Choroid plexus epithelial cell (primary cell): ENCODE measurements around the gene VKORC1.

Experiments used
- DNase-seq: peaks from one replicate; pipeline ENCODE4 v3.0.0-alpha.2; 2010; ENCODE audit warnings: low read depth
- H3K4me3 ChIP-seq: 2 replicates; pipeline ENCODE4 v1.5.1; 2011; ENCODE audit warnings: low read depth, mild to moderate bottlenecking, control low read depth, low read length, moderate library complexity
- TF ChIP-seq, protein P1 (sequence below): conservative IDR thresholded peaks from 2 replicates; pipeline ENCODE4 v1.5.1; 2011; ENCODE audit warnings: low read depth, mild to moderate bottlenecking, control low read depth, inconsistent platforms, low read length, moderate library complexity

VKORC1 gene

DNA sequence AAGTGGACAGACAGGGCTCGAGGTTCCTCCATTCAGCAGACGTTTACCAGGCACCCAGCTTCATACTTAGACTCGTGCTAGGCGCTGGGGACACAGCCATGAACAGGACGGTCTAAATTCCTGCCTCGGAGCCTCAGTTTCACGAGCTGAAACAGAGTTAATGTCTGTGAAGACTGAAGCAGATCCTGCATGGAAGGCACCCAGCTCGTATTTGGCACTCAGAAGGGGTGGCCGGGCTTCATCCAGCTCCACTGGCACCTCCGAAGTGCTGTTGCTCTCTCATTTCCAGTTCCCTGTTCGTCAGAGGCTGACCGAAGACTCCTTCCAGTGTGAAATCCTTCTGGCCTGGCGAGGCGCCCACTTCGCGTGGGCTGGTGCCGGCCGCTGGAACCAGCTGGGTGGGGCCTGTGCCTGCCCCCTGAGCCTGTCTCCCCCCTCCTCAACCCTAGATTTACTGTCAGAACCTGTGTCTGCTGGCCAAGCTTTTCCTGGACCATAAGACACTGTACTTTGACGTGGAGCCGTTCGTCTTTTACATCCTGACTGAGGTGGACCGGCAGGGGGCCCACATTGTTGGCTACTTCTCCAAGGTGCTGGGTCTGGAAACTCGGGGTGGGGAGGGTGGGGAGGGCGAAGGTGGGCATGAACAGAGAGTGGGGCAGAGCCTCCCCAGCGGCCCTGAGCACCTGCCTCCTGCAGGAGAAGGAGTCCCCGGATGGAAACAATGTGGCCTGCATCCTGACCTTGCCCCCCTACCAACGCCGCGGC is 35.2 kb upstream of the VKORC1 start:
- TF ChIP-seq, protein P1, sequence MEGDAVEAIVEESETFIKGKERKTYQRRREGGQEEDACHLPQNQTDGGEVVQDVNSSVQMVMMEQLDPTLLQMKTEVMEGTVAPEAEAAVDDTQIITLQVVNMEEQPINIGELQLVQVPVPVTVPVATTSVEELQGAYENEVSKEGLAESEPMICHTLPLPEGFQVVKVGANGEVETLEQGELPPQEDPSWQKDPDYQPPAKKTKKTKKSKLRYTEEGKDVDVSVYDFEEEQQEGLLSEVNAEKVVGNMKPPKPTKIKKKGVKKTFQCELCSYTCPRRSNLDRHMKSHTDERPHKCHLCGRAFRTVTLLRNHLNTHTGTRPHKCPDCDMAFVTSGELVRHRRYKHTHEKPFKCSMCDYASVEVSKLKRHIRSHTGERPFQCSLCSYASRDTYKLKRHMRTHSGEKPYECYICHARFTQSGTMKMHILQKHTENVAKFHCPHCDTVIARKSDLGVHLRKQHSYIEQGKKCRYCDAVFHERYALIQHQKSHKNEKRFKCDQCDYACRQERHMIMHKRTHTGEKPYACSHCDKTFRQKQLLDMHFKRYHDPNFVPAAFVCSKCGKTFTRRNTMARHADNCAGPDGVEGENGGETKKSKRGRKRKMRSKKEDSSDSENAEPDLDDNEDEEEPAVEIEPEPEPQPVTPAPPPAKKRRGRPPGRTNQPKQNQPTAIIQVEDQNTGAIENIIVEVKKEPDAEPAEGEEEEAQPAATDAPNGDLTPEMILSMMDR: no peak
- DNase-seq: no peak
- H3K4me3 ChIP-seq: no peak overlapping the region

GRCh38 chr16:31128711-31129567 is 34.3 kb upstream of the VKORC1 start:
- TF ChIP-seq, protein P1: no peak
- DNase-seq: no peak
- H3K4me3 ChIP-seq: no peak overlapping the region

GRCh38 chr16:31127182-31127581 is 32.6 kb upstream of the VKORC1 start:
- no peak for DNase-seq
- no peak overlapping the region for H3K4me3 ChIP-seq
- TF ChIP-seq, protein P1: no peak

- TF ChIP-seq, protein P1: no peak
Observed at GRCh38 chr16:31125844-31126243, 31.2 kb upstream of the VKORC1 start.

GRCh38 chr16:31120129-31120528 is 25.5 kb upstream of the VKORC1 start:
- no peak overlapping the region for H3K4me3 ChIP-seq
- TF ChIP-seq, protein P1: no peak
- no peak for DNase-seq

More at GRCh38 chr16:31125844-31126243, 31.2 kb upstream of the VKORC1 start:
- DNase-seq: no peak
- H3K4me3 ChIP-seq: no peak overlapping the region

DNA sequence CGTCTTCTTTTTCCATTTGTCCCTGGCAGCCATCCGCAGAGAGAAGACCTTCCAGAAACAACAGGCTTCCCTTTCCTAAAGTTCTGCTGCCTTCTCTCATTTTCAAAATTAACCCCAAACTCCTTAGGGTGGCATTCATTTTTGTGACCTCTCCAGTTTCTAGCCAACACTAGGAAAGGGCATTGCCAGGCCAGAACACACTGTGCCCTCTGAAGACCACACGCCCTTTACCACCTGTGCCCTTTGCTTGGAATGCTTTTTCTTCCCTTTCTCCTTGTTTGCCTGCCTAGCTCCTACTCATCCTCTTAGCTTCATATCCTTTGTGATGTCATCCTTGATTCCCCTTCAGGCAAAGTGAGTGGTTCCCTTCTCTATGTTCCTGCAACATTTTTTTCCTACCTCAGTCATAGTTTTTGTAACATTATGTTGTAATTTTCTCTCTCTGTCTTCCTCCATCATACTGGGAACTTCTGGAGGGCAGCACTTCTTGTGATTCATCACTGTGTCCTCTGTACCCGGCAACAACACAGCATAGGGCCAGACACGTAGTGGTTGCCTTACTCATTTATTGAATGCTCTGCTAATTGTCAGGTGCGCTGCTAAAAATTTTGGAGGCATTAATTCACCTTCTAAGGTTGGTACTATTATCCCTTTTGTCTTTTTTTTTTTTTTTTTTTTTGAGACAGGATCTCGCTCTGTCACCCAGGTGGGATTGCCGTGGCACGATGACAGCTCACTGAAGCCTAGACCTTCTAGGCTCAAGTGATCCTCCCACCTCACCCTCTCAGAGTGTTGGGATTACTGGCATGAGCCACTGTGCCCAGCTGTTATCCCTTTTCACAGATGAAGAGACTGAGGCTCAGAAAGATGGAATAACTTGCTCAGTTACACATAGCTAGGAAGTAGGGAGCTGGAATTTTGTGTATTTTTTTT is 23.9 kb upstream of the VKORC1 start:
- H3K4me3 ChIP-seq: peak overlapping the region; percentile 71
- DNase-seq: peak; percentile 84
- TF ChIP-seq, protein P1: no peak
